K562 (cell line): ENCODE measurements around the gene MSANTD1. TPM values are rescaled to one million over a fixed set of nuclear protein-coding genes. Genes with fewer than 3 reads are reported as not detected.

ENCODE experiments used
- ATAC-seq: fragments of 200-7000 bp; cut with Tn5 transposase; 3 replicates; pipeline ENCODE4 v1.9.1; 2020; ENCODE audit warnings: moderate library complexity
- BruUV-seq: library from RNA; stranded (reverse); fragments of 400-500 nt; replicated peaks from 2 replicates; lab custom pipeline; 2021; lab: Mats Ljungman, UMichigan
- CTCF ChIA-PET: fragments of 300-600 bp; formaldehyde crosslinking; extraction: SDS; loops from one replicate; lab custom pipeline; 2021; ENCODE audit warnings: low intra/inter-chr PET ratio; lab: Yijun Ruan, JAX
- POLR2A ChIA-PET: fragments of 300-600, 350-650 bp; sonication (Branson Sonifier 250); formaldehyde crosslinking; extraction: SDS; loops from one replicate; lab custom pipeline; 2021; ENCODE audit warnings: antibody characterized with exemption, inconsistent platforms; lab: Yijun Ruan, JAX
- DNase-seq, 4 experiments: peaks; one replicate each; pipeline versions ENCODE4 v3.0.0 to v3.0.0-alpha.2; 2011 to 2018; ENCODE audit warnings: low spot score in 3 of 4, mixed read lengths in 3 of 4; ENCODE audit errors: extremely low read depth in 1 of 4
- FAIRE-seq: peaks from 2 replicates; lab custom pipeline; 2011; peaks lifted over from hg19 to GRCh38; lab: Jason Lieb, UNC
- H2AFZ ChIP-seq: 2 replicates; pipeline ENCODE4 v1.6.0; 2011; ENCODE audit warnings: low read depth, low read length, control low read depth, inconsistent platforms
- H3K27ac ChIP-seq: fragments of 200-600 bp; 3 replicates; pipeline ENCODE4 v1.8.0; 2011; ENCODE audit warnings: low read depth, mild to moderate bottlenecking, control low read depth, inconsistent platforms, low read length, moderate library complexity, mixed read lengths; ENCODE audit errors: extremely low read depth
- H3K27me3 ChIP-seq, 2 experiments: fragments of 300-600 bp in 1 of 2; 2 replicates in 1 of 2; 3 replicates in 1 of 2; pipeline versions ENCODE4 v1.6.0 to v1.8.0; 2011; ENCODE audit warnings: inconsistent platforms in 2 of 2, low read length in 2 of 2, mild to moderate bottlenecking in 1 of 2, mixed read lengths in 1 of 2, moderate library complexity in 1 of 2; ENCODE audit not compliant: control insufficient read depth in 2 of 2, insufficient read depth in 2 of 2
- H3K36me3 ChIP-seq: fragments of 300-600 bp; 3 replicates; pipeline ENCODE4 v1.8.0; 2011; ENCODE audit warnings: mild to moderate bottlenecking, low read length, inconsistent platforms; ENCODE audit not compliant: control insufficient read depth, insufficient read depth
- H3K4me1 ChIP-seq, 2 experiments: fragments of 200-600 bp in 1 of 2; replicated peaks in 1 of 2; 2 replicates in 1 of 2; 3 replicates in 1 of 2; pipeline versions ENCODE4 v1.5.1 to v1.8.0; 2011; ENCODE audit warnings: inconsistent platforms in 2 of 2, low read length in 2 of 2, mild to moderate bottlenecking in 1 of 2, mixed read lengths in 1 of 2, moderate library complexity in 1 of 2; ENCODE audit not compliant: control insufficient read depth in 2 of 2, insufficient read depth in 2 of 2
- H3K4me2 ChIP-seq: 2 replicates; pipeline ENCODE4 v1.6.1; 2011; ENCODE audit warnings: low read length, control low read depth, inconsistent platforms, mixed read lengths; ENCODE audit not compliant: insufficient read depth
- H3K4me3 ChIP-seq: fragments of 200-600 bp; sonication (generic), shearing (Covaris generic); 2 replicates; pipeline ENCODE4 v1.5.1; 2016; ENCODE audit warnings: control low read depth, inconsistent platforms
- H3K79me2 ChIP-seq: fragments of 200-600 bp; 3 replicates; pipeline ENCODE4 v1.8.0; 2011; ENCODE audit warnings: low read length, inconsistent platforms; ENCODE audit not compliant: control insufficient read depth, insufficient read depth
- H3K9ac ChIP-seq, 2 experiments: 2 replicates each; pipeline versions ENCODE4 v1.6.0 to v1.6.1; 2011; ENCODE audit warnings: low read depth in 2 of 2, low read length in 2 of 2, control low read depth in 1 of 2, inconsistent platforms in 1 of 2, mild to moderate bottlenecking in 1 of 2, mixed read lengths in 1 of 2; ENCODE audit not compliant: insufficient read depth in 1 of 2
- H3K9me1 ChIP-seq: one replicate; pipeline ENCODE4 v1.6.0; 2011; ENCODE audit warnings: inconsistent platforms, mild to moderate bottlenecking, low read length, moderate library complexity; ENCODE audit not compliant: control insufficient read depth, insufficient read depth
- H3K9me3 ChIP-seq: replicated peaks from 2 replicates; pipeline ENCODE4 v1.5.1; 2011; ENCODE audit warnings: low read depth, low read length, inconsistent platforms; ENCODE audit not compliant: control insufficient read depth, insufficient read depth
- H4K20me1 ChIP-seq: replicated peaks from 2 replicates; pipeline ENCODE4 v1.6.1; 2011; ENCODE audit warnings: low read length, inconsistent platforms, mixed read lengths; ENCODE audit not compliant: control insufficient read depth, insufficient read depth
- CBX1 ChIP-seq: sonication (generic); IDR thresholded peaks from 2 replicates; pipeline ENCODE4 v1.6.1; 2016; ENCODE audit warnings: antibody characterized with exemption, low read depth, mild to moderate bottlenecking
- FOXA3 ChIP-seq, 2 experiments: fragments of 450-650 bp in 1 of 2; sonication (generic) in 1 of 2; formaldehyde crosslinking; IDR thresholded peaks in 1 of 2; conservative IDR thresholded peaks in 1 of 2; 2 replicates each; pipeline versions ENCODE4 v1.4.0 to v1.8.0; 2020 to 2022; ENCODE audit warnings: mild to moderate bottlenecking in 2 of 2, missing genetic modification reagents in 1 of 2
- HDAC3 ChIP-seq: fragments of 450-650 bp; IDR thresholded peaks from 2 replicates; pipeline ENCODE4 v1.6.1; 2018; ENCODE audit warnings: borderline replicate concordance, mild to moderate bottlenecking, moderate library complexity; ENCODE audit not compliant: partially characterized antibody
- HDGF ChIP-seq: fragments of 450-650 bp; IDR thresholded peaks from 2 replicates; pipeline ENCODE4 v1.6.1; 2016
- HMG20A ChIP-seq: fragments of 450-650 bp; formaldehyde crosslinking; conservative IDR thresholded peaks from 2 replicates; pipeline ENCODE4 v1.4.0; 2020; ENCODE audit warnings: mild to moderate bottlenecking, mixed read lengths
- PRMT5 ChIP-seq: sonication (generic); formaldehyde crosslinking; IDR thresholded peaks from 2 replicates; pipeline ENCODE4 v1.5.0; 2020; ENCODE audit warnings: missing genetic modification reagents
- SAFB2 ChIP-seq: fragments of 200-400 bp; formaldehyde crosslinking; IDR thresholded peaks from 2 replicates; pipeline ENCODE4 v1.6.1; 2018; ENCODE audit warnings: borderline replicate concordance, low read length, low read depth, moderate library complexity; ENCODE audit not compliant: severe bottlenecking
- SIN3A ChIP-seq, 2 experiments: fragments of 150-350 bp in 1 of 2; IDR thresholded peaks; 2 replicates each; pipeline ENCODE4 v1.6.1; 2011 to 2016; ENCODE audit warnings: borderline replicate concordance in 2 of 2, low read depth in 2 of 2, low read length in 2 of 2, mild to moderate bottlenecking in 2 of 2, moderate library complexity in 2 of 2; ENCODE audit not compliant: control insufficient read depth in 1 of 2
- TCF7 ChIP-seq: sonication (generic); IDR thresholded peaks from 2 replicates; pipeline ENCODE4 v1.6.1; 2016; ENCODE audit warnings: antibody characterized with exemption, borderline replicate concordance
- ZBTB9 ChIP-seq: fragments of 450-650 bp; formaldehyde crosslinking; IDR thresholded peaks from 2 replicates; pipeline ENCODE4 v1.4.0; 2020; ENCODE audit warnings: mild to moderate bottlenecking, moderate library complexity
- ZNF224 ChIP-seq: sonication (generic); formaldehyde crosslinking; IDR thresholded peaks from 2 replicates; pipeline ENCODE4 v1.8.0; 2022; ENCODE audit warnings: mild to moderate bottlenecking, missing genetic modification reagents
- ZNF24 ChIP-seq: fragments of 450-650 bp; IDR thresholded peaks from 2 replicates; pipeline ENCODE4 v1.6.1; 2016
- ZNF780A ChIP-seq: fragments of 250-450 bp; sonication (Bioruptor Pico); IDR thresholded peaks from 2 replicates; pipeline ENCODE4 v1.5.0; 2021; ENCODE audit warnings: mild to moderate bottlenecking
- WGBS: fragments of 100-300 bp; shearing (Covaris generic); methylation state at CpG from one replicate; pipeline ENCODE4 v1.1.6; 2016; ENCODE audit warnings: low coverage, mixed read lengths; ENCODE audit not compliant: insufficient coverage; ENCODE audit errors: missing lambda C conversion rate; 5-methylcytosine and 5-hydroxymethylcytosine counted together
- in situ Hi-C: fragments of 300-500 bp; cut with MboI; formaldehyde crosslinking; loops from 4 replicates; pipeline ENCODE4 v1.15.0; 2018; ENCODE audit warnings: inconsistent platforms, mixed read lengths
- intact Hi-C: fragments of 100-400 bp; cut with micrococcal nuclease; formaldehyde crosslinking; loops from 2 replicates; pipeline ENCODE4 v1.14.2; 2022
- polyA plus RNA-seq, 8 experiments: library from polyadenylated mRNA; depleted of rRNA in 4 of 8; stranded (reverse) in 5 of 8; unstranded in 3 of 8; fragments of >200 nt; fragmentation: Nextera tagmentation in 2 of 8; fragmentation: Illumina TruSeq in 1 of 8; extraction: Ambion mirVana in 2 of 8; extraction: Trizol in 1 of 8; gene quantifications; 2 replicates each; pipeline versions ENCODE4 v1.2.1 to v1.2.3, GENCODE V29; 2011 to 2014; ENCODE audit warnings: inconsistent platforms in 1 of 8, missing spikeins in 1 of 8
- total RNA-seq, 7 experiments: library from RNA; depleted of rRNA in 6 of 7; stranded (reverse); fragments of >200 nt in 6 of 7; fragmentation: Illumina TruSeq in 2 of 7; extraction: Trizol in 2 of 7; gene quantifications; 2 replicates each; pipeline versions ENCODE4 v1.2.1 to v1.2.3, GENCODE V29; 2011 to 2021; ENCODE audit warnings: low replicate concordance in 1 of 7
- TF ChIP-seq, protein P1 (sequence below): fragments of 450-650 bp; formaldehyde crosslinking; IDR thresholded peaks from 2 replicates; pipeline ENCODE4 v1.4.0; 2022; ENCODE audit warnings: mild to moderate bottlenecking, moderate library complexity

MSANTD1 gene
- total and polyA plus RNA-seq, 9 of the 15 experiments (the other 6 are each of a cell fraction or from before 2014, with no cell fraction given) = 0.04 to 0.09 (median 0.07) TPM; not detected in 6

DNA sequence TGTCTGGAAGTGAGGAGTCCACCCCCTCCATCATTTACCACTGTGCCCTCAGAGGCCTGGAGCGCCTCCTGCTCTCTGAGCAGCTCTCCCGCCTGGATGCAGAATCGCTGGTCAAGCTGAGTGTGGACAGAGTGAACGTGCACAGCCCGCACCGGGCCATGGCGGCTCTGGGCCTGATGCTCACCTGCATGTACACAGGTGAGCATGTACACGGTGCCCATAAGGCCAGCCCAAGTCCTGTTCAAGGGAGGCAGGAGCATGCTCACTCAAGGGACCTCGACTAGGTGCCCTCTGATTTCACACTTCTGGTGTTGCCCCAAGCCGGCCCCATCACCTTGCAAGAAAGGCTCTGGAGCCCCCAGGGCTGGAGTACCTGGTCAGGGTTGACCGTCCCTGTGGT lies 13.4 kb upstream of the MSANTD1 start:
- in situ Hi-C loops = no loop called here
- BruUV-seq = no TSS peak
- ChIA-PET CTCF (no interaction called here), POLR2A (no interaction called here)
- Histone ChIP-seq H3K4me3 (no peak overlapping the region), H3K79me2 (no peaks in the 10 kb centered on the region), H3K27ac (no peak overlapping the region), H3K36me3 (peaks cover 43% of the 10 kb centered on the region; the same call in 2 of the 3 replicates), H3K9ac (no peak overlapping the region), H3K4me2 (no peak overlapping the region), H3K27me3 (no peaks in the 10 kb centered on the region), H2AFZ (no peak overlapping the region), H3K9me3 (no peaks in the 10 kb centered on the region), H3K4me1 (peaks cover 0 to 23% of the 10 kb centered on the region in 2 experiments; a peak in 3 of 5 replicates), H4K20me1 (no peaks in the 10 kb centered on the region; the same call in 1 of the 2 replicates), H3K9me1 (peaks cover 2% of the 10 kb centered on the region)
- no peak for TF ChIP-seq TCF7
- TF ChIP-seq PRMT5 (CRISPR knock-in tag) = no peak
- no peak for TF ChIP-seq SIN3A (IDR thresholded peaks at IDR 0.05; ENCODE audit: borderline replicate concordance in 2 of 2, control insufficient read depth in 1 of 2, low read depth in 2 of 2, low read length in 2 of 2)
- TF ChIP-seq CBX1 = no peak
- TF ChIP-seq ZNF780A (CRISPR knock-in tag) = no peak
- 78% methylated on average over 7 of the region's 11 CpGs for WGBS
- ATAC-seq (no peak), FAIRE-seq (no peak), DNase-seq (no peak)
- intact Hi-C loops = no loop called here

GRCh38 chr4:3236326-3236878 lies 12.6 kb upstream of the MSANTD1 start:
- 78% methylated on average over 6 of the region's 9 CpGs for WGBS
- TF ChIP-seq FOXA3 (CRISPR knock-in tag; conservative IDR thresholded peaks at IDR 0.05 in 1 of 2, IDR thresholded peaks at IDR 0.05 in 1 of 2) = no peak
- TF ChIP-seq HMG20A (CRISPR knock-in tag) = no peak
- TF ChIP-seq ZNF24 = no peak
- TF ChIP-seq, protein P1, sequence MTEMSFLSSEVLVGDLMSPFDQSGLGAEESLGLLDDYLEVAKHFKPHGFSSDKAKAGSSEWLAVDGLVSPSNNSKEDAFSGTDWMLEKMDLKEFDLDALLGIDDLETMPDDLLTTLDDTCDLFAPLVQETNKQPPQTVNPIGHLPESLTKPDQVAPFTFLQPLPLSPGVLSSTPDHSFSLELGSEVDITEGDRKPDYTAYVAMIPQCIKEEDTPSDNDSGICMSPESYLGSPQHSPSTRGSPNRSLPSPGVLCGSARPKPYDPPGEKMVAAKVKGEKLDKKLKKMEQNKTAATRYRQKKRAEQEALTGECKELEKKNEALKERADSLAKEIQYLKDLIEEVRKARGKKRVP = no peak
- TF ChIP-seq HDGF = no peak
- TF ChIP-seq ZBTB9 = no peak
- no peak for TF ChIP-seq HDAC3
- TF ChIP-seq SAFB2 = no peak
- TF ChIP-seq ZNF224 = no peak

More at GRCh38 chr4:3236326-3236878, 12.6 kb upstream of the MSANTD1 start:
- no TSS peak for BruUV-seq
- intact Hi-C loops = no loop called here
- H3K4me3 ChIP-seq = no peak overlapping the region
- peaks cover 6 to 31% of the 10 kb centered on the region in 2 experiments; a peak in 3 of 5 replicates for H3K4me1 ChIP-seq
- H2AFZ ChIP-seq = no peak overlapping the region
- FAIRE-seq (no peak), DNase-seq (no peak), ATAC-seq (no peak)
- no peaks in the 10 kb centered on the region; the same call in 1 of the 2 replicates for H4K20me1 ChIP-seq
- H3K27me3 ChIP-seq = no peaks in the 10 kb centered on the region
- H3K9ac ChIP-seq = peak overlapping the region in 1 of 2 experiments; percentile 17; a peak in 1 of 4 replicates
- peaks cover 2% of the 10 kb centered on the region for H3K9me1 ChIP-seq
- peaks cover 35% of the 10 kb centered on the region; the same call in 2 of the 3 replicates for H3K36me3 ChIP-seq
- ChIA-PET CTCF (no interaction called here), POLR2A (interaction anchor here (0.5 to 0.6 kb wide), 3 partner anchors 15 to 1272 kb away, joined by 3 read pairs; no protein-coding TSS in a partner anchor)
- no peak overlapping the region for H3K4me2 ChIP-seq
- no peak overlapping the region for H3K27ac ChIP-seq
- H3K79me2 ChIP-seq = no peaks in the 10 kb centered on the region
- in situ Hi-C loops = no loop called here
- no peaks in the 10 kb centered on the region for H3K9me3 ChIP-seq
